Cardiac septum (tissue), 1 donor: ENCODE data around the gene CD36. TPM values are rescaled to one million over a fixed set of nuclear protein-coding genes. Genes with fewer than 3 reads are reported as not detected.

Source experiments
- DNase-seq: peaks from one replicate; pipeline ENCODE4 v3.0.0-alpha.2; 2020; ENCODE audit warnings: low spot score
- intact Hi-C: fragments of 100-400 bp; cut with DNase I; formaldehyde crosslinking; loops from one replicate; pipeline ENCODE4 v1.14.0; 2022
- total RNA-seq: library from RNA; stranded (reverse); fragmentation: NEBNext Ultra II Directional; extraction: Animal tissue kit (Norgen Biotek cat#: 25700); gene quantifications from one replicate; pipeline ENCODE4 v1.2.1, GENCODE V29; 2021
- donor health status: DM: no; HTN: no; CAD: no.

Gene CD36
- total RNA-seq, 1 donor from 2014 or later: 717 TPM

DNA sequence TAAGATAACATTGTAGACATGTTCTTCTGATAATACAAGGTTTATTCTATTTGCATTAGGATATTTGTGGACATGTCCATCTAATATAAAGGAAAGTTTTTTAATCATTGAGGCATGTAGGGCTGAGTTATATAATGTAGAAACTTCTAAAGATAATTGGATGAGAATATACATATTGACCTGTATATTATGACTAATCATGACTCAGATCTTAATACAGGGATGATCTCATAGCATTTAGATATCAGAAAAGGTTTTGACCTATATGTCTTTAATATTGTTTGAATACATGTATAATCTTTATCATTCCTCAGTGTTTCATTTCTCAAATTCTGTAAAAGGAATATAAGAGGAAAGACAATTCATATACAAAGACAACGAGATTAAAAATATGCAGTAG is 39.2 kb downstream of the CD36 start:
- intact Hi-C loops: no loop called here
- no peak for DNase-seq

DNA sequence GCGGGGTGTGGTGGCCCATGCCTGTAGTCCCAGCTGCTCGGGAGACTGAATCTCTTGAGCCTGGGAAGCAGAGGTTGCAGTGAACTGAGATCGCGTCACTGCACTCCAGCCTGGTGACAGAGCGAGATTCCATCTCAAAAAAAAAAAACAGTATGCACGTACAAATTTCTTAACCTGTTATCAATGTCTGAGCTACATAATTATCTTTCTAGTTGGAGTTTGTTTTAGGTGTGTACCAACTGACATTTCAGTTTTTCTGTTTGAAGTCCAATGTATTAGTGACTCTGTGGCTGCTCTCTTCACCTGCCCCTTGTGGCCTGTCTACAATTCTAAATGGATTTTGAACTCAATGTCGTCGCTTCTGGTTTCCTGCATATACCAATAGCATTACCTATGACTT is 40.3 kb downstream of the CD36 start:
- intact Hi-C loops: no loop called here
- DNase-seq: no peak

DNA sequence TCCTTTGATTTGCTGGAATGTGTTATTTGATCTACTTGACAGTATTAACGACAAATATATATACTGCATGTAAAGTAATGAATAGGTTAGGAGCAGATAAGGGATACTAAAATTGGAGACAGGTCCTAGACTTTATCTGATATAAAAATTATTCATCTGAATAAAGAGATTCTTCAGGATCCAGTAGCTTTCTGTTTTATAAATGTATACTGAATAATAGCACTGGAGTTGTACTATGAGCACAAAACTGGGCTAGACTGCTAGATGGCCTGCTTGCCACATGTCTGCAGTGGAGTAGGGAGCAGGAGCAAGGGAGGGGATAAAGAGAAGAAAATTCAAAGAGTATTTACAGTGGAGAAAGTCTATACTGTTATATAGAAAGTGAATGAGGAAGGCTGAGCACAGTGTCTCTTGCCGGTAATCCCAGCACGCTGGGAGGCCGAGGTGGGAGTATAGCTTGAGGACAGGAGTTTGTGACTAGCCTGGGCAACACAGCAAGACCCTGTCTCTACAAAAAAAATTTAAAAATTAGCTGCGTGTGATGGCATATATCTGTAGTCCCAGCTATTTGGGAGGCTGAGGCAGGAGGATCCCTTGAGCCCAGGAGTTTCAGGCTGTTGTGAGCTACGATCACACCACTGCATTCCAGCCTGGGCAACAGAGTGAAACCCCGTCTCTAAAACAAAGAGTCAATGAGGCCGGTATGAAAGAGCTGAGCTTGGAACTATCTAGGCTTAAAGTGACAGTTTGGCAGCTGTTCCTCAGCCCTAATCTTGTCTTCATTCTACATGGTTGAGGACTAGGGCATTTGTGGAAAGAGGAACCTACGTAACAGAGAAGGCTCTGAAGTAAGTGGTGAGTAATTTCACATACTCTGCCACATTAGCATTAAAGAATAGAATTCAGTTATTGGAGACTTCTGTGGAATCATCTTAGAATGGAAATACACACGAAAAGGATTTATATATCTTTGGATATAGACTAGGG is 41.8 kb downstream of the CD36 start:
- no peak for DNase-seq
- intact Hi-C loops: loop anchor here (5.0 kb wide), 1 partner anchor 253 kb away; no protein-coding TSS in a partner anchor

DNA sequence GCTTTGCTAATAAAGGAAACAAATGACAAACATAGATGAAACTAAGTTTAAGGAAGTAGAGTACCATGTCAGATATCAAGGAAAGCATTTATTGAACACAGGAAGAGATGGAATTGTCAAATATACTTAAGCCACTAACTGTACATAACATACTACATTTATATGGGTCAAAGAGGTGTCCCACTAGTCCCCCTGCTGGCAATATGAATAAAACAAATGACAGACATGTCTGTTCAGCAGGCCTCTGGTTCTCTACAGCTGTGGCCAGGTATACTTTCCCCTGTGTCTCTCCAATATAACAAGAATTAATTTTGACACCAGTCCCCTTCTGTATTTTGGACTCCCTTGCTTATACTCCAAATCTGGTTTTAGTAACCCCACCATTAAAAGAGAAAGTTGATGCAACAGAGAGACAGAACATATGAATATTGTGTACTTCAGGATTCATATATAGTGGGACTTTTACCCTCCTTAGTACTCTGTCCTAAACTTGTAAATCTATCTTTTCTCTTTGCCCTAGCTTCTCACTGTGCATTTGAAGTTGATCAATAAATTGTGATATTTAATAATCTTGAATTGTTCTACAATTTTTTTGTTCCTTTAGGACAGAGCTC is 42.9 kb downstream of the CD36 start:
- no peak for DNase-seq
- intact Hi-C loops: loop anchor here (5.0 kb wide), 1 partner anchor 254 kb away; no protein-coding TSS in a partner anchor

DNA sequence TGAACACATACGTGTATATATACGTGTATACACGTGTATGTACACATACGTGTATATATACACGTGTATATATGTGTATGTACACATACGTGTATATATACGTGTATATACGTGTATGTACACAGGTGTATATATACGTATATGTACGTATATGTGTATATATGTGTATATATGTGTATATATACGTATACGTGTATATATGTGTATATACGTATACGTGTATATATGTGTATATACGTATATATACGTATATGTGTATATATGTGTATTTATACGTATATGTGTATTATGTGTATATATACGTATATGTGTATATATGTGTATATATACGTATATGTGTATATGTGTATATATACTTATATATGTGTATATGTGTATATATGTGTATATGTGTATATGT is 44.3 kb downstream of the CD36 start:
- no peak for DNase-seq
- intact Hi-C loops: loop anchor here (5.0 kb wide), 1 partner anchor 255 kb away; no protein-coding TSS in a partner anchor

DNA sequence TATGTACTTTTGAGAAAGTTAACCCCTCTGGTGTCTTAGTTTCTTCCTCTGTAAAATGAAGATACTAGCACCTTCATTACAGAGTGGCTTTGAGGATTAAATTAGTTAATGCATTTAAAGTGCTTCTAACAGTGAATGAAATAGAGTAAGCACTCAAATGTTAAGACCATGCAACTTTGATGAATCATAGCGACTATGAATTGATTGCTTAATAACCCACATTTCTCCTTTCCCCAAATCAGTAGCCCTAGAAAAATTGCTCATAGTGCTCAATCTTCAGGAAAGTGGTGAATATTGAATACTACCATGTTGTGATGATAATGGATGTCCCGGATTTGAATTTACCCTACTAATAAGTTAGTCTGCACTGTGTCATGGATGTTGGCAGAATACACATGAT is 48.1 kb downstream of the CD36 start:
- DNase-seq: no peak
- intact Hi-C loops: no loop called here

DNA sequence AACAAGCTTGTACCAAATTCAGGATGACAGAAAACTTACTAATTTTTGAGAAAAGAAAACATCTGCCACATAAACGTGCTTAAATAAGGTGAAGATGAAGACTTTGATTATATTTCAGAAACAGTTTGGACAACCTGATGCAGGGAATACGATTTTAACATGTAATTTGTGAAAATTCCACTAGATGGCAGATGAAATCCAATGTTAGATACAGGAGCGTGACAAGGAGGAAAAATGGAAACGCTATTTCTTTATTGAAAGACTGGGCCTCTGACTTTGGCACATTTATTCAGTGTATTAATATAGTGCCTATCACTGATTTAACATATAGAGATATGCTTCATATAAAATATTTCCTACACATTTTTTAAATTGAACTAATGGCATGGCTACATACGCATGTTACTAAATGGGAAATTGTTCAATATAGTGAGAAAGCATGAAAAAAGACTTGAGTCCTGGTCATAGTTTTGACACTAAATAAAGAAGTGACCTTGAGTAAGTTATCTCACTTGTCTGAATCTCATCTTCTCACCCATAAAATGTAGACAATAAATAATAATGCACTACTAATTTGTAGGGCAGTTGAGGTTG is 60.7 kb downstream of the CD36 start:
- no peak for DNase-seq
- intact Hi-C loops: loop anchor here (2.0 kb wide), 1 partner anchor 770 kb away; no protein-coding TSS in a partner anchor

DNA sequence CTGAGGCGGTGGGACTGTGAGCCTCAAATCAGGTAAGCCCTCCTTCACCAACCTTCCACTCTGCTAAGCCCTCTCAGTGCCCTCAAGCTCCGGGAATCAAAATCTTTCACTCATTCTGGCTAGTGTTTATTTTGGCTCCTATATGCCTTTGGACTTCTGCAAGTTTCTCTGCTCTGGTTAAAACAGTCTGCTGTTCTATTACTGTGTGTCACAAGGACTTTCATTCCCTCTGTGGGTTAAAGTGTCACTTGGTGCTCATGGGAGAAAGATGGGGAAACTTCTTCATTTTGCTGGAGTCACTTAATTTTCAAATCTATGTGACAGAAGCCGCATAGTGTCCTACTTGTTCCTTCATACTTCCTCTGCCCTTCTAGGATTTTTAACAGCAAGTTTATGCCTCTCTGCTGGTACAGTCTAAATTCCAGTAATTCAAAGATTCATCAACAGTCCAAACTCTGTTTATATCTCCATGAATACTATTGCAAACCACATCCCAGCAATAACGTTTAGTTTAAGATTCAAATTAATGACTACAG is 61.3 kb downstream of the CD36 start:
- no peak for DNase-seq
- intact Hi-C loops: loop anchor here (2.0 to 5.0 kb wide), 3 partner anchors 218 to 769 kb away; partner anchors contain the start of gene SEMA3C

DNA sequence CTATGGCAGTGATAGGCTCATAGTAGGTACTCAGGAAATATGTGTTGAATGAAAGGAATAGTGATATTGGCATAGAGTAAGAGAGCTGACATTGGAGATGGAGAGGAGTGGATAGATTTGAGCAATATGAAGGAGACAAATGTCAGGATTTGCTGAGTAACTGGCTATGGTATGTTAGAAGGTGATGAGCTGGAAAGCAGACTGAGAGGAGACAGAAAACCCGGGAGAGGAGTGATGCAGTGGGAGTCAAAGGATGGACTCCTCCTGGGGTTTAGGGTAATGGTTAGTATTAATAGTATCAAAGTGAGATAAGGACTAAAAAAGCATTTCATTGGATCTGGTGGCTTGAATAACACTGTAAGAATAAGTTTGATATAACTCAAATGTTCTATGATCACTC is 64.8 kb downstream of the CD36 start:
- DNase-seq: no peak
- intact Hi-C loops: loop anchor here (5.0 kb wide), 2 partner anchors 214 to 559 kb away; partner anchors contain the start of gene SEMA3C

DNA sequence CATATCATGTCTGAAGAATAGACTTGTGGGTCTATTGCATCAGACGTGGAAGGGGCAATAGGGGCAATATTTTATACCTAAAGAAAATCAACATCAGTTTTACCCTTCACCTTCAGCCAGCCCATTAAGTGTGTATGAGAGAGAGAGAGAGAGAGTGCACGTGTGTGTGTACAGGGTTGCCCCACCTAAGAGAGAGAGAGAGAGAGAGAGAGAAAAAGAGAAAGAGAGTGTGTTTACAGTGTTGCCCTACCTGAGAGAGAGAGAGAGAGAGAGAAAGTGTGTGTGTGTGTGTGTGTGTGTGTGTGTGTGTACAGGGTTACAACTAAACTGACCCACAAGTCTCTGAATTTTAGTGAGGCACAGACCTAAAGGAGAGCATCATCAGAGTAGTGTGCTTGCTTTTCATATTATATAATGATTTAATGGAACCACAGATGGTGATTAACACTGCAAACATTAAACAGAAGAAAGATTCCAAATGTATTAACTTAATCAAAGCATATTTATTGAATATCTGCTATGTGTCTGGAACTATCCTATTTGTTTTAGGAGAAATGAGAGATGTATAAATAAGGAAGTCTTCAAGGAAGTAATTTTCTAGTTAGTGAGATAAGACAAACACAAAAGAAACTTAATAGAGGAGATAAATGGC is 66.8 kb downstream of the CD36 start:
- intact Hi-C loops: no loop called here
- DNase-seq: no peak

DNA sequence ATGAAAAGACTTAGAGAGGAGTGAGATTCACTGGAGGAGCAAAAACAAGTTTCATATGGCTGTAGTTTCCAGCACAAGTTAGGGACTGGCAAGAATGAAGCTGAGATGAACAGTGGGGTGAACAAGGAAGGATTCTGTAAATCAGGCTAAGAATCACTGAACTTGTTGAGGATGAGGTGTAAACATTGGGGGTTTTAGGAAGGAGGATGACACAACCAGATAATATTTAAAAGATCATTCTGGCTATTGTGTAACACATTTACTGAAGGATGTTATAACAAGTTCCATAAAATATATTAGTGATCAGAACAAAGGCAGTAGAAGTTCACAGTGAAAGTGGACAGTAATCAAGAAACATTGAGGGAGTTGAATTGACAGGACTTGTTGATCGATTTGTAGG is 68.9 kb downstream of the CD36 start:
- intact Hi-C loops: no loop called here

DNA sequence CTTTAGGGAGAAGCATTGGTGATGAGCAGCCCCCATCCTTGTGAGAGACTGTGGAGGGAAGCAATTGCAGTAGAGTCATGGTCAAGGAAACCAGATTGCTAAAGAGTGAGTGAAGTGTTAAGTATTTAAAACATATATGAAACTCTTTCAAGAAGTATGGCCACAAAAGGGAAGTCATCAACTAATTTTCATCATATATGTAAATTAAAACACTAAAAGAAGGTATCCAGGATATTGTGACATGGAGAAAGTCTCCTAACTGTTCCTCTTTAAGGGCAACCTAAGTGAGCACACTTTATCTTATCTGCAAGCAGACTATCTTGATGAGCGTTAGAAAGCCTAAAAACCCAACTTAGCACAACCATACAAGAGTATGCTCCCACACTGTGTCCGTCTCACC is 69.7 kb downstream of the CD36 start:
- DNase-seq: no peak
- intact Hi-C loops: no loop called here

More for the DNA sequence above, 68.9 kb downstream of the CD36 start:
- no peak for DNase-seq

DNA sequence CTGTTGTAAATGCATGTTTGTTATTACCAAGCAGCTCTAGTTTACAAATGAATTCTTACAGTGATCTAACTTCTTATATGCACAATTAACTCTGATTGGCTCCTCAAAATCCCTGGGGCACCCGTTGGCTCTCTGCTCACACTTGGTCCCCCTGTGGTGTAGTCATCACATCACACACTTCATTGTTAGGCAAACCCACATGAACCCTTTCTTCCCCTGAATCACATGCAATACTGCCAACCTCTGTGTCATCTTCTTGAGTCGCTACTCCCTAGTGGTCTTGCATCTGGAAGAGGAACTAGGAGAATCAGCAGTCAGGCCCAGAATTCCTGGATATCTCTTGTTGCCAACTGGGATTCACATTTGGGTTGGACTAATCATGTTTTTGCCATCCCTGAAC is 73.1 kb downstream of the CD36 start:
- intact Hi-C loops: no loop called here
- DNase-seq: no peak

DNA sequence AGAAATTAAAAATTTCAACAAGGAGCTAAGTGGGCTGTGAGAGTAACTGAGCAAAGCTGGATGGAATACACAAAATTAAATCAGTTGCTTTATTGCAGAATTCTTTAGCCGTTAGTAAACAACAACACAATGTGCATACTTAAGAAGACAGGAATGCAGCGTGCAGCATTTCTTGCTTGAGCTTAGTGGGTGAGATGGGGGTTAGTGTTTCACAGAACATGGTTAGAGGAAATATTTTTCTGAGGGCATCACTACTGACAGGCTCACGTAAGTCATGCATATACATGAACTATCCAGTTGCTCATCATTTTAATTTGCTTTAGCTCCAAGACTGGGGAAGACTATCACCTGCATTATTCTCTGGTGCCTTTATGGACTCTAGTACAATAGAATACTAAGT is 80.8 kb downstream of the CD36 start:
- DNase-seq: no peak
- intact Hi-C loops: no loop called here

DNA sequence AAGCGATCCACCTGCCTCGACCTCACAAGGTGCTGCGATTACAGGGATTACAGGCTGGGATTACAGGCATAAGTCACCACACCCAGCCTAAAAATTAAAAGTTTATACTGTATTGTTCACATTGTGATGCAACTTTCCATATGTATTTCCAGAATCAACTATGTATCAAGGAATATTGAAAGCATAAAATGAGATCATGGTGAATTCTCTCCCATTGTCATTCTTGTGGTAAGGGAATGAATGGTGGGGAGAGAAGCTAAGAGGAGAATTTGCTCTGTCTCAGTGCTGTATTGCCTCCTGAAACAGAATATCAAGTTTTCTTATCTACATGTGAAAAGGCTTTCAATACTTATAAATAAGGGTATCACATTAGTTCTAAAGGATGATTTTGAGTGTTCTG is 81.7 kb downstream of the CD36 start:
- intact Hi-C loops: no loop called here
- DNase-seq: no peak

DNA sequence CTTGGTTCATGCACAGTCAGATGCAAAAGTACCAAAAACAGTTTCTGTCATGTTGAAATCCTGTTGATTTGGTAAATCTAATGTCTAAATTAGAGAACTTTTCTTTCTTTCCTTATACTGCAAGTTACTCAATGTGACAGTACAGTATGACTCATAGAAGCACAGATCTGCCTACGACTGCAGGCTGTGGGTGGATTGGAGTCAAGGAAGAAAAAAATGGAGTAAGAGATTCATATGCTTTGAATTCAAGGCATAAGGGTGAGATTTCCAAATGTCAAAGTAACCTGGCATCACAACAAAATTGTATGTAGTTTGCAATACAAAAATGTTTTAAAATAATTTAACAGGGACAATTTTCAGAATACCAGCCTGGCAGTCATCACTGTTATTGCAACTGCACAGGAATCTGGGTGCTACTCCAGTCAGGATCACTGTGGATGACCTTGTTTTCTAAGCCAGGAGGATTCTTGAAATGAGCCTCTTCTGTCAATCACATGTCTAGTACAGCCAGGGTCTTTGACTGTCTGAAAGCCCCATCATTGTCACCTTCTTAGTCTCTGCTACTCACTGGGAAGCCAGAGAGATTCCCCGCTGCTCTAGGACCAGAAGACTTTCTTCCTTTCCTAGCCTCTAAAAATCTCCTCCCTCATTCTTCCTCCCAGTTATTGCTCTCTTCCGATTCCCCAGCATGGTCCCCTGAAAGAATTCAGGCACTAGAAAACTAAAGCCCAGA is 83.6 kb downstream of the CD36 start:
- intact Hi-C loops: no loop called here
- DNase-seq: no peak

DNA sequence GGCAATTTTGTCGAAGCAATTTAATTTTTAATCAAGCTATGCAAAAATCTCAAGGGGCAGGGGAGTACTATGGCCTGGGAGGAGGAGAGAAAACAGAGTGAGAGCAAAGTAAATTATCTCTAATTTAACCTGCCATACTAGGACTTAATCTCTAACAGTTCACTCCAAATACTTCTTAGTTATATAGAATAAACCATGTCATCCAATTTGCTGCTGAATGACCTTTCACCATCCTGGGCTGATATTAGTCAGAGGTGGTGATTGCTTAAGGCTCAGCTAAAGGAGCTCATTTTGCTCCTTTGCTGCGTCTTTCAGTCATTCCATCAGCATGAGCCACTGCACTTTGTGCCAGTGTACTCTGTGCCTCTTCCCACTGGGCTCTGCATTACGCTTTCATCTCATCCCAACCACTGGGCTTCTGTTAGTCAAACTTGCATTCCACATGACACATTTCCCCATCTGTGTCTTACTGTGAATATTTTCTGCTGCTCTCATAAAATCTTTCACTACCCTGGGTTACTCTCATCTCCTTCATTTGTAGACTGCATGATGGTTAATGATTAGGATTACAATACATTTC is 84.3 kb downstream of the CD36 start:
- DNase-seq: no peak

DNA sequence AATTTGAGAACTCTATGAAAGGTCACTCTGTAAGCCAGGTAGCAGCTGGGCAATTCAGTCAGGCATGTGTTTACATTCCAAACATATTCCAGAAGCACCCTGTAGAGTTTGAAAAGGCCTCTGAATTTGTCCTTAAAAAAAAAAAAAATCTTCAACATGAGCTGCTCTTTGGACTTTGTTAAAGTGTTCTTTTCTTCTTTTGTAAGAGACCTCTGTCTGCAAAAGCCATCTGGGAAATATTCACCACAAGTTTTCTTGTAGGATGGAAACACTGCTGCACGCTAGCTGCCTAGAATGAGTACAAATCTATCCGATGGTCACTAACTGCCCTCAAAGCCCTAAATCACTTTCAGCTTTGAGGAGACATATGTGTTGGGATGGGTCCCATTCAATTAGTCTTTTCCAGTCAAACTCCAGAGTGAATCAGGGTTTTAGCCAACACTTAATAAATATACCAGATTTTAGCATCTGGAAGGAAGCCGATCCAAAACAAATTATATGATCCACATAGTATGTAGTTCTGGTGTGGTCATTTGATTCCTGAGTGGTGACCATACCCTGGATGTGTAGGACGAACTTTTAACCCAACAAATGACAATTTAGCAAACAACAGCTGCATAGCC is 85.9 kb downstream of the CD36 start:
- intact Hi-C loops: no loop called here

More for the DNA sequence above, 84.3 kb downstream of the CD36 start:
- intact Hi-C loops: no loop called here

More for the DNA sequence above, 85.9 kb downstream of the CD36 start:
- no peak for DNase-seq
